ENCODE data around the gene SCYGR4. TPM values are rescaled to one million over a fixed set of nuclear protein-coding genes. Genes with fewer than 3 reads are reported as not detected.

The SCYGR4 gene
- total RNA-seq, 4 donors from 2014 or later: not detected

GRCh38 chr2:227630322-227630721 lies 13.0 kb downstream of the SCYGR4 start:
- intact Hi-C loops (cut with DNase I): no loop called here

GRCh38 chr2:227632827-227633226 lies 15.5 kb downstream of the SCYGR4 start:
- H3K27me3 ChIP-seq: no peaks in the 10 kb centered on the region
- H3K9me3 ChIP-seq: no peaks in the 10 kb centered on the region
- no peak overlapping the region for H3K4me3 ChIP-seq (replicated peaks in 1 of 3)
- no peaks in the 10 kb centered on the region for H3K36me3 ChIP-seq
- H3K27ac ChIP-seq: no peak overlapping the region
- no peaks in the 10 kb centered on the region for H3K4me1 ChIP-seq
- intact Hi-C loops (cut with DNase I): no loop called here
- 84 to 90% methylated on average over 6 of the region's 6 CpGs for WGBS, 2 donors
- TF ChIP-seq POLR2A (IDR thresholded peaks at IDR 0.05) (no peak), CTCF (IDR thresholded peaks at IDR 0.05) (no peak)
- DNase-seq: no peak

More at GRCh38 chr2:227630322-227630721, 13.0 kb downstream of the SCYGR4 start:
- no peak for DNase-seq
- Histone ChIP-seq H3K27ac (no peak overlapping the region), H3K4me3 (replicated peaks in 1 of 3) (no peak overlapping the region), H3K4me1 (no peaks in the 10 kb centered on the region), H3K36me3 (no peaks in the 10 kb centered on the region), H3K27me3 (no peaks in the 10 kb centered on the region), H3K9me3 (no peaks in the 10 kb centered on the region)
- WGBS, 2 donors: 88 to 93% methylated on average over 3 of the region's 3 CpGs
- no peak for TF ChIP-seq CTCF (IDR thresholded peaks at IDR 0.05)
- no peak for TF ChIP-seq POLR2A (IDR thresholded peaks at IDR 0.05)

GRCh38 chr2:227634201-227634600 lies 16.9 kb downstream of the SCYGR4 start:
- intact Hi-C loops (cut with DNase I): no loop called here
- no peaks in the 10 kb centered on the region for H3K27me3 ChIP-seq
- DNase-seq: no peak

GRCh38 chr2:227642656-227643055 lies 25.4 kb downstream of the SCYGR4 start:
- DNase-seq: no peak
- intact Hi-C loops (cut with DNase I): no loop called here
- Histone ChIP-seq H3K27ac (no peak overlapping the region), H3K36me3 (no peaks in the 10 kb centered on the region), H3K27me3 (no peaks in the 10 kb centered on the region), H3K4me3 (replicated peaks in 1 of 3) (no peak overlapping the region), H3K9me3 (no peaks in the 10 kb centered on the region), H3K4me1 (no peaks in the 10 kb centered on the region)
- WGBS, 2 donors: 19 to 31% methylated on average over 2 of the region's 2 CpGs
- TF ChIP-seq CTCF (IDR thresholded peaks at IDR 0.05): no peak
- no peak for TF ChIP-seq POLR2A (IDR thresholded peaks at IDR 0.05)

More at GRCh38 chr2:227634201-227634600, 16.9 kb downstream of the SCYGR4 start:
- Histone ChIP-seq H3K9me3 (no peaks in the 10 kb centered on the region), H3K4me3 (replicated peaks in 1 of 3) (no peak overlapping the region), H3K36me3 (no peaks in the 10 kb centered on the region), H3K27ac (no peak overlapping the region), H3K4me1 (no peaks in the 10 kb centered on the region)
- TF ChIP-seq POLR2A (IDR thresholded peaks at IDR 0.05) (no peak), CTCF (IDR thresholded peaks at IDR 0.05) (no peak)
- 72 to 79% methylated on average over 3 of the region's 3 CpGs for WGBS, 2 donors

GRCh38 chr2:227643990-227644551 lies 26.8 kb downstream of the SCYGR4 start:
- Histone ChIP-seq H3K27me3 (no peaks in the 10 kb centered on the region), H3K36me3 (no peaks in the 10 kb centered on the region), H3K9me3 (no peaks in the 10 kb centered on the region), H3K4me3 (replicated peaks in 1 of 3) (no peak overlapping the region), H3K27ac (no peak overlapping the region), H3K4me1 (no peaks in the 10 kb centered on the region)
- WGBS, 2 donors: 73 to 84% methylated on average over 5 of the region's 5 CpGs
- no peak for DNase-seq
- intact Hi-C loops (cut with DNase I): no loop called here
- TF ChIP-seq POLR2A (IDR thresholded peaks at IDR 0.05) (no peak), CTCF (IDR thresholded peaks at IDR 0.05) (no peak)

Data from thyroid gland (tissue), 4 donors.